BJ (cell line): ENCODE data around the gene STPG1. TPM values are rescaled to one million over a fixed set of nuclear protein-coding genes. Genes with fewer than 3 reads are reported as not detected.

Experiments
- CTCF ChIA-PET: fragments of 350-600 bp; formaldehyde crosslinking; extraction: SDS; loops from one replicate; lab custom pipeline; 2021; ENCODE audit warnings: antibody characterized with exemption, inconsistent platforms; lab: Yijun Ruan, JAX
- POLR2A ChIA-PET: fragments of 300-600 bp; sonication (Branson Sonifier 250); formaldehyde crosslinking; extraction: SDS; loops from one replicate; lab custom pipeline; 2021; ENCODE audit warnings: antibody characterized with exemption; lab: Charles Lee
- DNase-seq: peaks from one replicate; pipeline ENCODE4 v3.0.0-alpha.2; 2011; ENCODE audit warnings: low read depth
- H3K27me3 ChIP-seq: 2 replicates; pipeline ENCODE4 v1.6.0; 2011; ENCODE audit warnings: low read length; ENCODE audit not compliant: control insufficient read depth, insufficient read depth
- H3K36me3 ChIP-seq: 2 replicates; pipeline ENCODE4 v1.5.1; 2011; ENCODE audit warnings: low read length; ENCODE audit not compliant: control insufficient read depth, insufficient read depth
- H3K4me3 ChIP-seq: 2 replicates; pipeline ENCODE4 v1.5.1; 2011; ENCODE audit warnings: low read depth, mild to moderate bottlenecking, control low read depth, low read length
- CTCF ChIP-seq: IDR thresholded peaks from 2 replicates; pipeline ENCODE4 v1.5.1; 2011; ENCODE audit warnings: low read depth, mild to moderate bottlenecking, control low read depth, inconsistent platforms, low read length, moderate library complexity; ENCODE audit not compliant: insufficient read depth
- polyA plus RNA-seq: library from polyadenylated mRNA; depleted of rRNA; stranded (reverse); fragments of >200 nt; gene quantifications from 2 replicates; pipeline ENCODE4 v1.2.3, GENCODE V29; 2011

Gene STPG1
- polyA plus RNA-seq, 1 experiment, result 10.3 TPM

GRCh38 chr1:24383381-24383940 is 30.1 kb downstream of the STPG1 start:
- Histone ChIP-seq H3K36me3 (0 out of 2 replicates have a peak, but pooled peaks cover 1% of the 10 kb centered on the region), H3K27me3 (no peaks in the 10 kb centered on the region), H3K4me3 (no peak overlapping the region)
- TF ChIP-seq CTCF, result no peak
- CTCF ChIA-PET, result interaction anchor here (1.2 to 10.9 kb wide), 3 partner anchors 8 to 184 kb away, joined by 4 to 167 read pairs (median 22); no protein-coding TSS in a partner anchor
- POLR2A ChIA-PET, result no interaction called here
- DNase-seq, result no peak

GRCh38 chr1:24382165-24382577 is 31.4 kb downstream of the STPG1 start:
- Histone ChIP-seq H3K4me3 (no peak overlapping the region), H3K27me3 (no peaks in the 10 kb centered on the region), H3K36me3 (0 out of 2 replicates have a peak, but pooled peaks cover under 1% of the 10 kb centered on the region)
- ChIA-PET POLR2A (no interaction called here), CTCF (interaction anchor here (3.9 to 10.9 kb wide), 2 partner anchors 9 to 182 kb away, joined by 22 to 167 read pairs; no protein-coding TSS in a partner anchor)
- no peak for DNase-seq
- TF ChIP-seq CTCF, result no peak

- ChIA-PET POLR2A (no interaction called here), CTCF (interaction anchor here (3.9 to 10.9 kb wide), 2 partner anchors 10 to 181 kb away, joined by 22 to 167 read pairs; no protein-coding TSS in a partner anchor)
- no peak overlapping the region for H3K4me3 ChIP-seq
- no peak for TF ChIP-seq CTCF
- H3K27me3 ChIP-seq, result no peaks in the 10 kb centered on the region
- DNase-seq, result no peak
- no peaks in the 10 kb centered on the region for H3K36me3 ChIP-seq
Measured at GRCh38 chr1:24381256-24381655, 32.3 kb downstream of the STPG1 start.

GRCh38 chr1:24380508-24380907 is 33.1 kb downstream of the STPG1 start:
- DNase-seq, result no peak
- Histone ChIP-seq H3K27me3 (no peaks in the 10 kb centered on the region), H3K36me3 (no peaks in the 10 kb centered on the region), H3K4me3 (no peak overlapping the region)
- CTCF ChIA-PET, result interaction anchor here (0.9 to 10.9 kb wide), 4 partner anchors 11 to 181 kb away, joined by 3 to 167 read pairs (median 12); no protein-coding TSS in a partner anchor
- POLR2A ChIA-PET, result no interaction called here
- TF ChIP-seq CTCF, result no peak

GRCh38 chr1:24379733-24380315 is 33.8 kb downstream of the STPG1 start:
- CTCF ChIA-PET, result interaction anchor here (0.9 to 10.9 kb wide), 4 partner anchors 12 to 180 kb away, joined by 3 to 167 read pairs (median 12); no protein-coding TSS in a partner anchor
- no peaks in the 10 kb centered on the region for H3K36me3 ChIP-seq
- H3K4me3 ChIP-seq, result no peak overlapping the region
- no peak for DNase-seq
- H3K27me3 ChIP-seq, result no peaks in the 10 kb centered on the region
- POLR2A ChIA-PET, result no interaction called here
- TF ChIP-seq CTCF, result no peak
